Liver (tissue), 9 donors: ENCODE measurements around the gene ARHGDIA. TPM values are rescaled to one million over a fixed set of nuclear protein-coding genes. Genes with fewer than 3 reads are reported as not detected.

Experiments
- DNase-seq: peaks from one replicate; pipeline ENCODE4 v3.0.0-alpha.2; 2017; ENCODE audit warnings: low spot score
- H3K27ac ChIP-seq, 2 donors: one replicate each; pipeline ENCODE4 v1.7.0; 2013; ENCODE audit warnings: inconsistent platforms in 2 of 2, low read length in 2 of 2, control low read depth in 1 of 2, low read depth in 1 of 2, mild to moderate bottlenecking in 1 of 2
- H3K27me3 ChIP-seq, 4 donors: one replicate each; pipeline versions ENCODE4 v1.6.1 to v1.7.0; 2013; ENCODE audit warnings: low read length in 3 of 4, inconsistent platforms in 1 of 4, mild to moderate bottlenecking in 1 of 4, moderate library complexity in 1 of 4; ENCODE audit not compliant: control insufficient read depth in 4 of 4, insufficient read depth in 4 of 4
- H3K36me3 ChIP-seq, 4 donors: one replicate each; pipeline versions ENCODE4 v1.6.1 to v1.7.0; 2013; ENCODE audit warnings: low read length in 3 of 4, mild to moderate bottlenecking in 3 of 4, low read depth in 1 of 4, moderate library complexity in 1 of 4; ENCODE audit not compliant: control insufficient read depth in 4 of 4, insufficient read depth in 3 of 4
- H3K4me1 ChIP-seq, 4 donors: one replicate each; pipeline versions ENCODE4 v1.6.1 to v1.7.0; 2013; ENCODE audit warnings: low read length in 3 of 4, mild to moderate bottlenecking in 3 of 4, moderate library complexity in 1 of 4; ENCODE audit not compliant: control insufficient read depth in 4 of 4, insufficient read depth in 4 of 4
- H3K4me3 ChIP-seq, 3 donors: one replicate each; pipeline versions ENCODE4 v1.6.1 to v1.7.0; 2013; ENCODE audit warnings: low read length in 3 of 3, control low read depth in 1 of 3, low read depth in 1 of 3, mild to moderate bottlenecking in 1 of 3
- H3K9ac ChIP-seq, 2 donors: one replicate each; pipeline ENCODE4 v1.7.0; 2013; ENCODE audit warnings: low read length in 2 of 2, mild to moderate bottlenecking in 2 of 2, moderate library complexity in 2 of 2, control low read depth in 1 of 2, low read depth in 1 of 2
- H3K9me3 ChIP-seq, 4 donors: one replicate each; pipeline versions ENCODE4 v1.6.1 to v1.7.0; 2013; ENCODE audit warnings: low read length in 3 of 4; ENCODE audit not compliant: control insufficient read depth in 4 of 4
- EGR1 ChIP-seq, 2 donors: IDR thresholded peaks; 2 replicates each; pipeline ENCODE4 v1.6.1; 2016 to 2018; ENCODE audit warnings: antibody characterized with exemption in 2 of 2, low read depth in 2 of 2
- FOXA1 ChIP-seq: IDR thresholded peaks from 2 replicates; pipeline ENCODE4 v1.6.1; 2016; ENCODE audit warnings: antibody characterized with exemption
- FOXA2 ChIP-seq: IDR thresholded peaks from 2 replicates; pipeline ENCODE4 v1.6.1; 2016; ENCODE audit warnings: antibody characterized with exemption
- GABPA ChIP-seq, 2 donors: IDR thresholded peaks in 1 of 2; conservative IDR thresholded peaks in 1 of 2; 2 replicates each; pipeline ENCODE4 v1.6.1; 2016; ENCODE audit warnings: antibody characterized with exemption in 2 of 2, mild to moderate bottlenecking in 1 of 2, moderate library complexity in 1 of 2
- HNF4A ChIP-seq, 2 donors: conservative IDR thresholded peaks; 2 replicates each; pipeline ENCODE4 v1.6.1; 2016; ENCODE audit warnings: antibody characterized with exemption in 2 of 2, mild to moderate bottlenecking in 2 of 2
- HNF4G ChIP-seq: IDR thresholded peaks from 2 replicates; pipeline ENCODE4 v1.6.1; 2016; ENCODE audit warnings: antibody characterized with exemption
- JUND ChIP-seq, 2 donors: IDR thresholded peaks; 2 replicates each; pipeline ENCODE4 v1.6.1; 2016; ENCODE audit warnings: antibody characterized with exemption in 2 of 2
- NR2F2 ChIP-seq: IDR thresholded peaks from 2 replicates; pipeline ENCODE4 v1.6.1; 2016; ENCODE audit warnings: antibody characterized with exemption
- RAD21 ChIP-seq, 2 donors: IDR thresholded peaks; 2 replicates each; pipeline ENCODE4 v1.6.1; 2016; ENCODE audit warnings: antibody characterized with exemption in 2 of 2, mild to moderate bottlenecking in 2 of 2
- RXRA ChIP-seq, 2 donors: IDR thresholded peaks; 2 replicates each; pipeline ENCODE4 v1.6.1; 2017 to 2018; ENCODE audit warnings: antibody characterized with exemption in 2 of 2, mild to moderate bottlenecking in 1 of 2
- SP1 ChIP-seq: IDR thresholded peaks from 2 replicates; pipeline ENCODE4 v1.6.1; 2018; ENCODE audit warnings: antibody characterized with exemption, mild to moderate bottlenecking
- YY1 ChIP-seq: IDR thresholded peaks from 2 replicates; pipeline ENCODE4 v1.6.1; 2016; ENCODE audit warnings: antibody characterized with exemption, mild to moderate bottlenecking
- WGBS: extraction: QIAGEN DNeasy Blood & Tissue Kit; methylation state at CpG from one replicate; pipeline ENCODE4 v1.1.7; 2013; 5-methylcytosine and 5-hydroxymethylcytosine counted together
- polyA plus RNA-seq, 2 donors: library from polyadenylated mRNA; stranded (reverse) in 1 of 2; unstranded in 1 of 2; fragments of 200-250 nt in 1 of 2; fragments of >200 nt in 1 of 2; fragmentation: Nextera tagmentation in 1 of 2; extraction: Ambion mirVana in 1 of 2; gene quantifications; one replicate each; pipeline versions ENCODE4 v1.2.1 to v1.2.3, GENCODE V29; 2013 to 2015
- total RNA-seq, 2 donors: library from RNA; depleted of rRNA; stranded (reverse); fragments of >200 nt; gene quantifications; one replicate each; pipeline ENCODE4 v1.2.3, GENCODE V29; 2014
- TF ChIP-seq, protein P1 (sequence below): IDR thresholded peaks from 2 replicates; pipeline ENCODE4 v1.6.1; 2016; ENCODE audit warnings: antibody characterized with exemption
- TF ChIP-seq, protein P2 (sequence below): IDR thresholded peaks from 2 replicates; pipeline ENCODE4 v1.6.1; 2016; ENCODE audit warnings: antibody characterized with exemption
- TF ChIP-seq, protein P3 (sequence below): fragments of 150-350 bp; IDR thresholded peaks from 2 replicates; pipeline ENCODE4 v1.5.1; 2017; ENCODE audit warnings: improper control_type of control experiment, low read depth, low read length; ENCODE audit not compliant: missing input control
- TF ChIP-seq, protein P4 (sequence below): IDR thresholded peaks from 2 replicates; pipeline ENCODE4 v1.6.1; 2016; ENCODE audit warnings: antibody characterized with exemption
- TF ChIP-seq, protein P5 (sequence below): IDR thresholded peaks from 2 replicates; pipeline ENCODE4 v1.6.1; 2016; ENCODE audit warnings: antibody characterized with exemption, mild to moderate bottlenecking
- donor health status: healthy.
- donor health status: healthy.
- donor health status: healthy.
- donor health status: healthy.
- donor health status: healthy.

ARHGDIA gene
- total and polyA plus RNA-seq, 4 donors = 35.5 to 142 (median 75.3) TPM

DNA sequence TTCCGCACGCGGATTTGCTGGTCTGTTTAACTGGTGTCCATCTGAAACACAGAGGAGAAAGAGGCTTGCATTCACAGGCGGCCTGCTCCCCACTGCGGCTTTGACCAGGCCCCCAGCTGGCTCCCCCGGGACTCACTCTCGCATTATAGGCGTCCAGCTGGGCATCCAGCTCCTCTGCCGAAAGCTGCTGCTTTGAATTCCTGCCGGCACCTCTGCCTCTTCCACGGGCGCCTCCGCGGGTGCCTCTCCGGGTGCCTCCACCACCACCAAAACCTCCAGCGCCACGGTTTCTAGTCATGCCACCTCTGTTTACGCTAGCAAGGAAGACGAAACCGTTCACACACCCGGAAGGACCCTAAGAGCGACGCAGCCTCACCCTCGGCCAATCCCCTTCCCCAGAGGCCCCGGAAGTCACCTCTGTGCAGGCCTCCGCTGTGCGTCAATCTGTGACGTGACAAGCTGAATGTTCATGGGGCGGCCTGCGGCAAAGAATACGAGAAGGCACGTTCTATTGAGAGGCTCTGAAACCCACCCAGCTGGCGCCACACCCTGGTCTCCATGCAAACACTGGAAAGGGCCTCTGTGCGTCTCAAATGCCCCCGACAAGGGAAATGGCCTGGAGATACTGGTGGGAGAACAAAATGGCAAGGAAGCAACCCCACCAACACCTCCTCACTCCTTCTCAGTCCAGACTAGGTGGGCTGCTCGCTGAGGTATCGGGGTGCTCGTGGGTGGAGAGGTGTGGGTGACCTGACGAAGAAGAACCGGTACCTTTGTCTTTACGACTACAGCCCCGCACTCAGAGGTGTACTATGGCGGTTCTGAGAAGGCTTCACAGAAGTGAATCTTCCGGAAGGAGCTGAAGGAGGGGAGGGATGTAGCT, 17.2 kb upstream of the ARHGDIA start:
- H3K27ac ChIP-seq = no peak overlapping the region
- no peaks in the 10 kb centered on the region for H3K27me3 ChIP-seq
- peaks cover 9 to 45% (median 22%) of the 10 kb centered on the region in 4 donors for H3K36me3 ChIP-seq
- H3K9me3 ChIP-seq = no peaks in the 10 kb centered on the region
- 96% methylated on average over 44 of the region's 44 CpGs for WGBS
- H3K9ac ChIP-seq = no peak overlapping the region
- no peak overlapping the region for H3K4me3 ChIP-seq
- no peak for TF ChIP-seq EGR1 (IDR thresholded peaks at IDR 0.05; ENCODE audit: low read depth in 2 of 2)
- TF ChIP-seq YY1 = no peak
- TF ChIP-seq HNF4A (conservative IDR thresholded peaks at IDR 0.05) = no peak
- no peak for TF ChIP-seq FOXA1
- TF ChIP-seq RAD21 (IDR thresholded peaks at IDR 0.05) = no peak
- TF ChIP-seq JUND (IDR thresholded peaks at IDR 0.05) = no peak
- no peak for TF ChIP-seq RXRA (IDR thresholded peaks at IDR 0.05)
- TF ChIP-seq, protein P1, sequence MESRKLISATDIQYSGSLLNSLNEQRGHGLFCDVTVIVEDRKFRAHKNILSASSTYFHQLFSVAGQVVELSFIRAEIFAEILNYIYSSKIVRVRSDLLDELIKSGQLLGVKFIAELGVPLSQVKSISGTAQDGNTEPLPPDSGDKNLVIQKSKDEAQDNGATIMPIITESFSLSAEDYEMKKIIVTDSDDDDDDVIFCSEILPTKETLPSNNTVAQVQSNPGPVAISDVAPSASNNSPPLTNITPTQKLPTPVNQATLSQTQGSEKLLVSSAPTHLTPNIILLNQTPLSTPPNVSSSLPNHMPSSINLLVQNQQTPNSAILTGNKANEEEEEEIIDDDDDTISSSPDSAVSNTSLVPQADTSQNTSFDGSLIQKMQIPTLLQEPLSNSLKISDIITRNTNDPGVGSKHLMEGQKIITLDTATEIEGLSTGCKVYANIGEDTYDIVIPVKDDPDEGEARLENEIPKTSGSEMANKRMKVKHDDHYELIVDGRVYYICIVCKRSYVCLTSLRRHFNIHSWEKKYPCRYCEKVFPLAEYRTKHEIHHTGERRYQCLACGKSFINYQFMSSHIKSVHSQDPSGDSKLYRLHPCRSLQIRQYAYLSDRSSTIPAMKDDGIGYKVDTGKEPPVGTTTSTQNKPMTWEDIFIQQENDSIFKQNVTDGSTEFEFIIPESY = no peak
- TF ChIP-seq, protein P2, sequence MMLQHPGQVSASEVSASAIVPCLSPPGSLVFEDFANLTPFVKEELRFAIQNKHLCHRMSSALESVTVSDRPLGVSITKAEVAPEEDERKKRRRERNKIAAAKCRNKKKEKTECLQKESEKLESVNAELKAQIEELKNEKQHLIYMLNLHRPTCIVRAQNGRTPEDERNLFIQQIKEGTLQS = no peak
- TF ChIP-seq, protein P3, sequence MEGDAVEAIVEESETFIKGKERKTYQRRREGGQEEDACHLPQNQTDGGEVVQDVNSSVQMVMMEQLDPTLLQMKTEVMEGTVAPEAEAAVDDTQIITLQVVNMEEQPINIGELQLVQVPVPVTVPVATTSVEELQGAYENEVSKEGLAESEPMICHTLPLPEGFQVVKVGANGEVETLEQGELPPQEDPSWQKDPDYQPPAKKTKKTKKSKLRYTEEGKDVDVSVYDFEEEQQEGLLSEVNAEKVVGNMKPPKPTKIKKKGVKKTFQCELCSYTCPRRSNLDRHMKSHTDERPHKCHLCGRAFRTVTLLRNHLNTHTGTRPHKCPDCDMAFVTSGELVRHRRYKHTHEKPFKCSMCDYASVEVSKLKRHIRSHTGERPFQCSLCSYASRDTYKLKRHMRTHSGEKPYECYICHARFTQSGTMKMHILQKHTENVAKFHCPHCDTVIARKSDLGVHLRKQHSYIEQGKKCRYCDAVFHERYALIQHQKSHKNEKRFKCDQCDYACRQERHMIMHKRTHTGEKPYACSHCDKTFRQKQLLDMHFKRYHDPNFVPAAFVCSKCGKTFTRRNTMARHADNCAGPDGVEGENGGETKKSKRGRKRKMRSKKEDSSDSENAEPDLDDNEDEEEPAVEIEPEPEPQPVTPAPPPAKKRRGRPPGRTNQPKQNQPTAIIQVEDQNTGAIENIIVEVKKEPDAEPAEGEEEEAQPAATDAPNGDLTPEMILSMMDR = no peak
- TF ChIP-seq, protein P4, sequence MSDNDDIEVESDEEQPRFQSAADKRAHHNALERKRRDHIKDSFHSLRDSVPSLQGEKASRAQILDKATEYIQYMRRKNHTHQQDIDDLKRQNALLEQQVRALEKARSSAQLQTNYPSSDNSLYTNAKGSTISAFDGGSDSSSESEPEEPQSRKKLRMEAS = no peak
- no peak for TF ChIP-seq FOXA2
- TF ChIP-seq SP1 = no peak
- TF ChIP-seq NR2F2 = no peak
- TF ChIP-seq GABPA (IDR thresholded peaks at IDR 0.05 in 1 of 2, conservative IDR thresholded peaks at IDR 0.05 in 1 of 2) = no peak
- TF ChIP-seq HNF4G = no peak
- TF ChIP-seq, protein P5, sequence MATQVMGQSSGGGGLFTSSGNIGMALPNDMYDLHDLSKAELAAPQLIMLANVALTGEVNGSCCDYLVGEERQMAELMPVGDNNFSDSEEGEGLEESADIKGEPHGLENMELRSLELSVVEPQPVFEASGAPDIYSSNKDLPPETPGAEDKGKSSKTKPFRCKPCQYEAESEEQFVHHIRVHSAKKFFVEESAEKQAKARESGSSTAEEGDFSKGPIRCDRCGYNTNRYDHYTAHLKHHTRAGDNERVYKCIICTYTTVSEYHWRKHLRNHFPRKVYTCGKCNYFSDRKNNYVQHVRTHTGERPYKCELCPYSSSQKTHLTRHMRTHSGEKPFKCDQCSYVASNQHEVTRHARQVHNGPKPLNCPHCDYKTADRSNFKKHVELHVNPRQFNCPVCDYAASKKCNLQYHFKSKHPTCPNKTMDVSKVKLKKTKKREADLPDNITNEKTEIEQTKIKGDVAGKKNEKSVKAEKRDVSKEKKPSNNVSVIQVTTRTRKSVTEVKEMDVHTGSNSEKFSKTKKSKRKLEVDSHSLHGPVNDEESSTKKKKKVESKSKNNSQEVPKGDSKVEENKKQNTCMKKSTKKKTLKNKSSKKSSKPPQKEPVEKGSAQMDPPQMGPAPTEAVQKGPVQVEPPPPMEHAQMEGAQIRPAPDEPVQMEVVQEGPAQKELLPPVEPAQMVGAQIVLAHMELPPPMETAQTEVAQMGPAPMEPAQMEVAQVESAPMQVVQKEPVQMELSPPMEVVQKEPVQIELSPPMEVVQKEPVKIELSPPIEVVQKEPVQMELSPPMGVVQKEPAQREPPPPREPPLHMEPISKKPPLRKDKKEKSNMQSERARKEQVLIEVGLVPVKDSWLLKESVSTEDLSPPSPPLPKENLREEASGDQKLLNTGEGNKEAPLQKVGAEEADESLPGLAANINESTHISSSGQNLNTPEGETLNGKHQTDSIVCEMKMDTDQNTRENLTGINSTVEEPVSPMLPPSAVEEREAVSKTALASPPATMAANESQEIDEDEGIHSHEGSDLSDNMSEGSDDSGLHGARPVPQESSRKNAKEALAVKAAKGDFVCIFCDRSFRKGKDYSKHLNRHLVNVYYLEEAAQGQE = no peak
- no peak for DNase-seq
- peaks cover 6 to 24% (median 19%) of the 10 kb centered on the region in 4 donors for H3K4me1 ChIP-seq
